GM12878 (cell line): Measurements from ENCODE around the gene ADM. TPM values are rescaled to one million over a fixed set of nuclear protein-coding genes. Genes with fewer than 3 reads are reported as not detected.

Experiments used
- ATAC-seq: fragments of 200-7000 bp; cut with Tn5 transposase; 3 replicates; pipeline ENCODE4 v1.9.1; 2020; ENCODE audit warnings: mild to moderate bottlenecking, moderate library complexity
- BruUV-seq: library from RNA; stranded (reverse); fragments of 400-500 nt; replicated peaks from 2 replicates; lab custom pipeline; 2021; lab: Mats Ljungman, UMichigan
- CTCF ChIA-PET: fragments of 300-600 bp; sonication (Branson Sonifier 250); formaldehyde crosslinking; extraction: SDS; loops from one replicate; lab custom pipeline; 2021; ENCODE audit warnings: inconsistent platforms; lab: Yijun Ruan, JAX
- POLR2A ChIA-PET: fragments of 350-600 bp; formaldehyde crosslinking; extraction: SDS; loops from one replicate; lab custom pipeline; 2021; ENCODE audit warnings: inconsistent platforms; lab: Charles Lee
- RAD21 ChIA-PET: fragments of 300-600 bp; sonication (Branson Sonifier 250); formaldehyde crosslinking; loops from one replicate; lab custom pipeline; 2023; ENCODE audit warnings: antibody characterized with exemption; ENCODE audit not compliant: unreplicated experiment; lab: Charles Lee
- SMC1A ChIA-PET: fragments of 300-600 bp; sonication (Branson Sonifier 250); formaldehyde crosslinking; loops from one replicate; lab custom pipeline; 2023; ENCODE audit not compliant: unreplicated experiment, uncharacterized antibody; lab: Charles Lee
- DNase-seq: peaks from one replicate; pipeline ENCODE4 v3.0.0-alpha.2; 2011; ENCODE audit warnings: low read depth, low spot score
- FAIRE-seq: peaks from 3 replicates; lab custom pipeline; 2011; peaks lifted over from hg19 to GRCh38; lab: Jason Lieb, UNC
- H2AFZ ChIP-seq: 2 replicates; pipeline ENCODE4 v1.6.0; 2011; ENCODE audit warnings: low read depth, low read length, control low read depth; ENCODE audit not compliant: control insufficient read depth
- H3K27ac ChIP-seq: 2 replicates; pipeline ENCODE4 v1.5.1; 2011; ENCODE audit warnings: control low read depth; ENCODE audit not compliant: control insufficient read depth, insufficient read depth
- H3K27me3 ChIP-seq, 2 experiments: replicated peaks in 1 of 2; 2 replicates each; pipeline versions ENCODE4 v1.6.0 to v1.6.1; 2011; ENCODE audit warnings: low read length in 1 of 2; ENCODE audit not compliant: control insufficient read depth in 2 of 2, insufficient read depth in 2 of 2
- H3K36me3 ChIP-seq, 2 experiments: 2 replicates each; pipeline ENCODE4 v1.5.1; 2011; ENCODE audit warnings: low read length in 1 of 2; ENCODE audit not compliant: control insufficient read depth in 2 of 2, insufficient read depth in 2 of 2
- H3K4me1 ChIP-seq: 2 replicates; pipeline ENCODE4 v1.6.1; 2011; ENCODE audit warnings: mild to moderate bottlenecking, low read length, moderate library complexity, mixed read lengths; ENCODE audit not compliant: control insufficient read depth, insufficient read depth
- H3K4me2 ChIP-seq: 2 replicates; pipeline ENCODE4 v1.6.0; 2011; ENCODE audit warnings: control low read depth; ENCODE audit not compliant: control insufficient read depth, insufficient read depth
- H3K4me3 ChIP-seq: fragments of 200-600 bp; sonication (generic); 2 replicates; pipeline ENCODE4 v1.5.1; 2016
- H3K79me2 ChIP-seq: 2 replicates; pipeline ENCODE4 v1.6.0; 2011; ENCODE audit warnings: low read length; ENCODE audit not compliant: control insufficient read depth, insufficient read depth
- H3K9ac ChIP-seq: 2 replicates; pipeline ENCODE4 v1.8.0; 2011; ENCODE audit warnings: low read length, control low read depth, mixed read lengths; ENCODE audit not compliant: control insufficient read depth, insufficient read depth
- H3K9me3 ChIP-seq: replicated peaks from 3 replicates; pipeline ENCODE4 v1.5.1; 2011; ENCODE audit warnings: mild to moderate bottlenecking, low read length; ENCODE audit not compliant: control insufficient read depth, insufficient read depth
- H4K20me1 ChIP-seq: 2 replicates; pipeline ENCODE4 v1.6.0; 2011; ENCODE audit not compliant: control insufficient read depth, insufficient read depth
- ASH2L ChIP-seq: fragments of 300-600, 200-600 bp; sonication (generic); IDR thresholded peaks from 2 replicates; pipeline ENCODE4 v1.6.1; 2017; ENCODE audit warnings: low read depth, mild to moderate bottlenecking, borderline replicate concordance
- CBX5 ChIP-seq: sonication (generic); IDR thresholded peaks from 2 replicates; pipeline ENCODE4 v1.6.1; 2016; ENCODE audit warnings: low read depth, moderate library complexity, mild to moderate bottlenecking, inconsistent platforms
- CEBPB ChIP-seq, 2 experiments: fragments of 150-350 bp in 1 of 2; IDR thresholded peaks; 2 replicates each; pipeline ENCODE4 v1.6.1; 2012 to 2014; ENCODE audit warnings: low read depth in 2 of 2, low read length in 2 of 2, borderline replicate concordance in 1 of 2, inconsistent platforms in 1 of 2
- KAT2A ChIP-seq: conservative IDR thresholded peaks from 2 replicates; pipeline ENCODE4 v1.6.1; 2011; ENCODE audit warnings: low read depth, low read length; ENCODE audit not compliant: control insufficient read depth
- NFXL1 ChIP-seq: fragments of 450-650 bp; IDR thresholded peaks from 2 replicates; pipeline ENCODE4 v1.6.1; 2017; ENCODE audit warnings: antibody characterized with exemption, mild to moderate bottlenecking, borderline replicate concordance
- NR2C1 ChIP-seq: fragments of 450-650 bp; IDR thresholded peaks from 2 replicates; pipeline ENCODE4 v1.6.1; 2017; ENCODE audit warnings: antibody characterized with exemption, mild to moderate bottlenecking, moderate library complexity
- PAX8 ChIP-seq: fragments of 450-650 bp; IDR thresholded peaks from 2 replicates; pipeline ENCODE4 v1.6.1; 2017; ENCODE audit warnings: mild to moderate bottlenecking, moderate library complexity
- POU2F2 ChIP-seq: IDR thresholded peaks from 3 replicates; pipeline ENCODE4 v1.6.1; 2011; ENCODE audit warnings: low read depth, mild to moderate bottlenecking, low read length, borderline replicate concordance
- PRDM15 ChIP-seq: fragments of 450-650 bp; formaldehyde crosslinking; IDR thresholded peaks from 2 replicates; pipeline ENCODE4 v1.4.0; 2020; ENCODE audit warnings: mild to moderate bottlenecking, moderate library complexity
- RFX5 ChIP-seq: IDR thresholded peaks from 2 replicates; pipeline ENCODE4 v1.6.1; 2011; ENCODE audit warnings: low read depth, low read length, improper control_type of control experiment
- TCF12 ChIP-seq: IDR thresholded peaks from 2 replicates; pipeline ENCODE4 v1.6.1; 2011; ENCODE audit warnings: low read depth, mild to moderate bottlenecking, low read length
- USF1 ChIP-seq: IDR thresholded peaks from 2 replicates; pipeline ENCODE4 v1.6.1; 2011; ENCODE audit warnings: borderline replicate concordance, low read depth, mild to moderate bottlenecking, moderate library complexity, mixed read lengths, low read length; ENCODE audit not compliant: insufficient read depth; ENCODE audit errors: extremely low read length
- ZBTB11 ChIP-seq: fragments of 450-650 bp; formaldehyde crosslinking; IDR thresholded peaks from 2 replicates; pipeline ENCODE4 v1.5.0; 2022; ENCODE audit warnings: mild to moderate bottlenecking, missing genetic modification characterization
- ZNF207 ChIP-seq: fragments of 450-650 bp; IDR thresholded peaks from 2 replicates; pipeline ENCODE4 v1.6.1; 2014; ENCODE audit warnings: antibody characterized with exemption, mild to moderate bottlenecking, borderline replicate concordance
- WGBS: methylation state at CpG from one replicate; pipeline ENCODE4 v1.1.6; 2016; ENCODE audit warnings: low lambda C conversion rate; ENCODE audit not compliant: insufficient replicate concordance, insufficient coverage; ENCODE audit errors: missing lambda C conversion rate; 5-methylcytosine and 5-hydroxymethylcytosine counted together
- in situ Hi-C: fragments of 300-500 bp; cut with MboI; formaldehyde crosslinking; loops from 9 replicates; pipeline ENCODE4 v1.14.3; 2018; ENCODE audit warnings: mixed read lengths
- intact Hi-C: fragments of 100-400 bp; cut with micrococcal nuclease; formaldehyde crosslinking; loops from one replicate; pipeline ENCODE4 v1.14.2; 2022; ENCODE audit not compliant: unreplicated experiment
- polyA plus RNA-seq, 11 experiments: library from polyadenylated mRNA; depleted of rRNA in 4 of 11; unstranded in 6 of 11; stranded (reverse) in 5 of 11; fragments of >200 nt; fragmentation: Nextera tagmentation in 4 of 11; fragmentation: Illumina TruSeq in 1 of 11; extraction: Ambion mirVana in 4 of 11; extraction: Trizol in 1 of 11; gene quantifications; 1 replicate in 1 of 11; 2 replicates in 10 of 11; pipeline versions ENCODE4 v1.2.1 to v1.2.3, GENCODE V29; 2011 to 2016; ENCODE audit warnings: inconsistent platforms in 2 of 11, missing spikeins in 2 of 11, low read depth in 1 of 11
- total RNA-seq, 4 experiments: library from RNA; depleted of rRNA in 3 of 4; stranded (reverse); fragments of >200 nt in 3 of 4; fragmentation: Illumina TruSeq in 1 of 4; extraction: Trizol in 1 of 4; gene quantifications; 2 replicates each; pipeline versions ENCODE4 v1.2.1 to v1.2.3, GENCODE V29; 2013 to 2021

The ADM gene
- total and polyA plus RNA-seq, 10 of the 15 experiments (the other 5 are each of a cell fraction or from before 2014, with no cell fraction given): 0.11 to 4.2 (median 0.21) TPM; not detected in 7

- RAD21 ChIA-PET: no interaction called here
- no peaks in the 10 kb centered on the region for H3K79me2 ChIP-seq
- intact Hi-C loops (no loop called here), in situ Hi-C loops (loop anchor here (10.0 kb wide), 1 partner anchor 527 kb away; no protein-coding TSS in a partner anchor)
- peaks cover 6% of the 10 kb centered on the region for H3K4me1 ChIP-seq
- SMC1A ChIA-PET: interaction anchor here (0.6 to 1.1 kb wide), 3 partner anchors 8 to 688 kb away, joined by 3 read pairs; no protein-coding TSS in a partner anchor
- WGBS: 80% methylated on average over 17 of the region's 17 CpGs
- no peaks in the 10 kb centered on the region for H4K20me1 ChIP-seq
- H3K4me3 ChIP-seq: no peak overlapping the region
- POLR2A ChIA-PET: no interaction called here
- H3K36me3 ChIP-seq: no peaks in the 10 kb centered on the region
- no peak overlapping the region for H2AFZ ChIP-seq
- no peaks in the 10 kb centered on the region for H3K9me3 ChIP-seq
- no peak overlapping the region for H3K27ac ChIP-seq
- FAIRE-seq: no peak
- ATAC-seq: no peak
- no peak overlapping the region for H3K4me2 ChIP-seq
- no TSS peak for BruUV-seq
- CTCF ChIA-PET: no interaction called here
- DNase-seq: no peak
- H3K9ac ChIP-seq: no peak overlapping the region
- peaks cover 13 to 27% of the 10 kb centered on the region in 2 experiments for H3K27me3 ChIP-seq
- TF ChIP-seq CBX5 (no peak), CEBPB (IDR thresholded peaks at IDR 0.05; ENCODE audit: borderline replicate concordance in 1 of 2, low read depth in 2 of 2, low read length in 2 of 2) (no peak), TCF12 (no peak), NFXL1 (no peak), ZNF207 (no peak), PAX8 (no peak), PRDM15 (CRISPR knock-in tag) (no peak), USF1 (no peak), ASH2L (no peak), POU2F2 (no peak), RFX5 (no peak), ZBTB11 (no peak), NR2C1 (no peak), KAT2A (no peak)
These were observed 12.9 kb upstream of the ADM start for GRCh38 chr11:10291801-10292638.
